ENCODE measurements around the gene LMO2. TPM values are rescaled to one million over a fixed set of nuclear protein-coding genes. Genes with fewer than 3 reads are reported as not detected.
A peak's percentile ranks its signal among the peaks of the same experiment; 100 is the strongest.

LMO2 gene
- polyA plus RNA-seq, 3 donors: 48.8 to 140 (median 75.8) TPM

DNA sequence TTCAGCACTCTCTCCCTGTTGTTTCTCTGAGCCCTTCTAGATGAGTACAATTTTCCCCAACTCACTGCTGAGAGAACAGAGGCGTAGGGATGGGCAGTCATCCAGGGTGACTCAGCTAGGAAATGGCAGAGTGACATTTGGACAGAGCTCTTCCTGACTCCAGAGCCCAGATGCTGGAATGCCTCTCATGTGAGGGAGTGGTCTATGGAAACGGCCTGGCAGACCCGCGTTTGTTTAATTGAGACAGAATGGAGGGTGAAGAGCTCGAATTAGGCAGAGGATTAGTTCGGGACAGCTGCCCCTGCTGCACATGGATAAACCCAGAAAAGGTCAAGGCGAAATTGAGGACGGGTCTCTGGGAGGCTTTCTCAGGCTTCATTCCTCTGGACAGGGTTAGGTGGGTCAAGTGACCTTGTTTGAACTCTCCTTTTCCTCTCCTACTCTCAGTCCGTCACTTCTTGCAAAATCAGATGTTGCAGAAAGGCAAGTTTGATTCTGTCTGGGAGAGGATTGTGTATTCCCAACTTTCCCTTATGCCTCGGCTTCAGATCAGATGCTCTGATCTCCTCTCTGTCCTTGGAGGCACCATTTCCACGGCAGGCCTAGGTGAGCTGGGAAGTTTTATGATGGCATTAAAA, 7.6 kb upstream of the LMO2 start:
- 43% methylated on average over 7 of the region's 11 CpGs for WGBS (ENCODE audit: insufficient coverage)
- peak overlapping the region; percentile 41 for H3K4me2 ChIP-seq (replicated peaks; ENCODE audit: extremely low read depth, low read length, poor library complexity, severe bottlenecking)
- H3K9me3 ChIP-seq (replicated peaks in 1 of 2; ENCODE audit: control insufficient read depth in 1 of 2, insufficient read depth in 1 of 2, low read length in 2 of 2): no peaks in the 10 kb centered on the region
- peak overlapping the region; percentile 37 for H2AFZ ChIP-seq (ENCODE audit: insufficient read depth, low read depth, low read length, poor library complexity, severe bottlenecking)
- H3K4me3 Mint-ChIP-seq: peak overlapping the region in 1 of 2 donors; percentile 52
- peak overlapping the region in 1 of 3 experiments; percentile 27 for H3K4me3 ChIP-seq (replicated peaks in 1 of 3; ENCODE audit: low read depth in 2 of 3, low read length in 3 of 3)
- H3K27ac Mint-ChIP-seq: peak overlapping the region; percentile 22 to 89 (median 76)
- no peak overlapping the region for H3K9ac ChIP-seq (ENCODE audit: insufficient read depth, low read length, poor library complexity, severe bottlenecking)
- intact Hi-C loops (cut with micrococcal nuclease): loop anchor here in 1 of 2 donors (5.0 kb wide), 1 partner anchor 32 kb away; no protein-coding TSS in a partner anchor
- DNase-seq: peak in 2 of 3 donors; percentile 57 to 63
- no peaks in the 10 kb centered on the region for H4K20me1 ChIP-seq (ENCODE audit: insufficient read depth, low read length)
- no peaks in the 10 kb centered on the region for H3K36me3 ChIP-seq (replicated peaks in 1 of 2; ENCODE audit: control insufficient read depth in 1 of 2, insufficient read depth in 2 of 2, low read length in 2 of 2)
- peaks cover 62 to 66% of the 10 kb centered on the region in 2 donors for H3K4me1 ChIP-seq (ENCODE audit: control insufficient read depth in 1 of 2, insufficient read depth in 2 of 2, low read length in 2 of 2)
- no peaks in the 10 kb centered on the region for H3K27me3 ChIP-seq (ENCODE audit: control insufficient read depth in 2 of 2, insufficient read depth in 2 of 2, low read length in 2 of 2)
- peaks cover 22% of the 10 kb centered on the region for H3K79me2 ChIP-seq (ENCODE audit: insufficient read depth, low read length)
- H3K4me1 Mint-ChIP-seq: peaks cover 65% of the 10 kb centered on the region
- H3K36me3 Mint-ChIP-seq: peaks cover 0 to 5% of the 10 kb centered on the region in 2 donors
- peaks cover 0 to 1% (median 0%) of the 10 kb centered on the region in 3 donors for H3K27me3 Mint-ChIP-seq (ENCODE audit: low read depth in 3 of 3)
- H3K27ac ChIP-seq (ENCODE audit: low read depth in 1 of 2, low read length in 2 of 2): peak overlapping the region in 1 of 2 donors; percentile 65
- no peaks in the 10 kb centered on the region for H3K9me3 Mint-ChIP-seq
- TF ChIP-seq, protein P1, sequence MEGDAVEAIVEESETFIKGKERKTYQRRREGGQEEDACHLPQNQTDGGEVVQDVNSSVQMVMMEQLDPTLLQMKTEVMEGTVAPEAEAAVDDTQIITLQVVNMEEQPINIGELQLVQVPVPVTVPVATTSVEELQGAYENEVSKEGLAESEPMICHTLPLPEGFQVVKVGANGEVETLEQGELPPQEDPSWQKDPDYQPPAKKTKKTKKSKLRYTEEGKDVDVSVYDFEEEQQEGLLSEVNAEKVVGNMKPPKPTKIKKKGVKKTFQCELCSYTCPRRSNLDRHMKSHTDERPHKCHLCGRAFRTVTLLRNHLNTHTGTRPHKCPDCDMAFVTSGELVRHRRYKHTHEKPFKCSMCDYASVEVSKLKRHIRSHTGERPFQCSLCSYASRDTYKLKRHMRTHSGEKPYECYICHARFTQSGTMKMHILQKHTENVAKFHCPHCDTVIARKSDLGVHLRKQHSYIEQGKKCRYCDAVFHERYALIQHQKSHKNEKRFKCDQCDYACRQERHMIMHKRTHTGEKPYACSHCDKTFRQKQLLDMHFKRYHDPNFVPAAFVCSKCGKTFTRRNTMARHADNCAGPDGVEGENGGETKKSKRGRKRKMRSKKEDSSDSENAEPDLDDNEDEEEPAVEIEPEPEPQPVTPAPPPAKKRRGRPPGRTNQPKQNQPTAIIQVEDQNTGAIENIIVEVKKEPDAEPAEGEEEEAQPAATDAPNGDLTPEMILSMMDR (IDR thresholded peaks at IDR 0.05): no peak

DNA sequence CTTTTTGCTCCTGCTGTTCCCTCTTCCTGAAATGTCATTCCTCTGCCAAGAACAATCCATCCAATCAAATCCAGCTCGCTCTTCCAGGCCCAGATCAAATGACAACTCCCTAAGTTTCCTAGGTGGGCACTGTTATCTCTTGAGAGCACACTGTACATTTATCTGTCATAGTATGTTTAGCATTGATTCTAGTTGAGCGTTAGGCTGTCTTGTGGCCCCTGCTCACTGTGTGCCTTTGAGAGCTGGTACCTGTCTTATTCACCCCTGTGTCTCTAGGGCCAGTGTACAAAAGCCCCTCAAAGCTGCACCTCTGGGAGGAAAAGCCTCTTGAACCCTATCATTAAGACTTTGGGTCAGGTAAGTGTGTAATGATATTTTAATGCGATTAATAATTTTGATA, 7.1 kb upstream of the LMO2 start:
- H3K9me3 ChIP-seq (replicated peaks in 1 of 2; ENCODE audit: control insufficient read depth in 1 of 2, insufficient read depth in 1 of 2, low read length in 2 of 2): no peaks in the 10 kb centered on the region
- Mint-ChIP-seq H3K4me3 (no peak overlapping the region), H3K36me3 (peaks cover 0 to 5% of the 10 kb centered on the region in 2 donors), H3K27me3 (ENCODE audit: low read depth in 3 of 3) (peaks cover 0 to 1% (median 0%) of the 10 kb centered on the region in 3 donors), H3K27ac (peak overlapping the region in 3 of 7 donors; percentile 1 to 72 (median 51)), H3K9me3 (no peaks in the 10 kb centered on the region), H3K4me1 (peaks cover 66% of the 10 kb centered on the region)
- H3K9ac ChIP-seq (ENCODE audit: insufficient read depth, low read length, poor library complexity, severe bottlenecking): no peak overlapping the region
- H3K4me3 ChIP-seq (replicated peaks in 1 of 3; ENCODE audit: low read depth in 2 of 3, low read length in 3 of 3): no peak overlapping the region
- peaks cover 22% of the 10 kb centered on the region for H3K79me2 ChIP-seq (ENCODE audit: insufficient read depth, low read length)
- no peaks in the 10 kb centered on the region for H3K27me3 ChIP-seq (ENCODE audit: control insufficient read depth in 2 of 2, insufficient read depth in 2 of 2, low read length in 2 of 2)
- TF ChIP-seq, protein P1 (IDR thresholded peaks at IDR 0.05): no peak
- peaks cover 68 to 70% of the 10 kb centered on the region in 2 donors for H3K4me1 ChIP-seq (ENCODE audit: control insufficient read depth in 1 of 2, insufficient read depth in 2 of 2, low read length in 2 of 2)
- DNase-seq: no peak
- no peak overlapping the region for H2AFZ ChIP-seq (ENCODE audit: insufficient read depth, low read depth, low read length, poor library complexity, severe bottlenecking)
- no CpG with 5 or more reads among the region's 3 CpGs for WGBS (ENCODE audit: insufficient coverage)
- H3K27ac ChIP-seq (ENCODE audit: low read depth in 1 of 2, low read length in 2 of 2): no peak overlapping the region
- no peaks in the 10 kb centered on the region for H3K36me3 ChIP-seq (replicated peaks in 1 of 2; ENCODE audit: control insufficient read depth in 1 of 2, insufficient read depth in 2 of 2, low read length in 2 of 2)
- no peaks in the 10 kb centered on the region for H4K20me1 ChIP-seq (ENCODE audit: insufficient read depth, low read length)
- H3K4me2 ChIP-seq (replicated peaks; ENCODE audit: extremely low read depth, low read length, poor library complexity, severe bottlenecking): no peak overlapping the region
- intact Hi-C loops (cut with micrococcal nuclease): no loop called here

All from CD14-positive monocyte (primary cell).